Measurements from ENCODE around the gene RGS7.

Gene RGS7

DNA sequence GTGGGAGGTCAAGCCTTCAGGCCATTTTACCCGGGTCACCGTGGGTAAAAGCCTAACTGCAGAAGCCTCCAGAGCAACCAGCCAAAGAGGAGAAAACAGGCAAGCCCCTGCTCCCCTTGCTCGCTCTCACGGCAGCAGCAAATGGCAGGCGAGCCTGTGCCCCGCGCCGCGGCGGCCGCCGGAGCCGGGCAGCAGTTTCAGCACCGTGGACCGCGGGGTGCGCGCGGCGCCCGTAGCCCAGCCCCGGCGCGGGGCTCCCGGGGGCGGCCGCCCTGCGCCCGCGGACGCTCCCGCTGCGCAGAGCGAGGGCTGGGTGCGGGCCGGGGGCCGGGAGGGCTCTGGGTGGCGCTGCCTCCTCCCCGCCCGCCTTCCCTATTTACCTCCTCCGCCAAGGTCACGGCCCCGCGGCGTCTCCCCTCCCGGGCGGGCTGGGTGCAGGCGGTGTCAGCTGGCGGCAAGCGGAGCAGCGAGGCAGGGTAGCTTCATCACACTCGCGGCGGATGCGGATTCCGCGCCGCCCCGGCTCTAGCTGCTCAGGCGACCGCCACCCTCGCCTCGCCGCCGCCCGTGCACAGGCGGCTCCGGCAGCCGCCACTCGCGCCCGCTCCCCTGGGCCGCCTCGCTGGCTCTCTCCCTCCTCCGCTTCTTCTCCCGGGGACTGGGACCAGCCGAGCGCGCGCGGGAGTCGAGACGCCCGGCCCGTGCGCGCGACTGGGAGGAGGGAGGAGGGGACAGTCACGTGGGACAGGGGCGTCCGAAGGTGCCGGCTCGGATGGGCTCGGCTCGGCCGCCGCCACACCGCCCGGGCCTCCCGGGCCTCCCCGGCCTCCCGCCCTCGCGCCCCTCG is at the start of gene RGS7:
RGS7 (minus strand) TSS at position 687 of the 847 bp plus-strand sequence.
- peak; percentile 90 for DNase-seq

GRCh38 chr1:241406421-241406820 is 49.4 kb upstream of the RGS7 start:
- DNase-seq = no peak

- DNase-seq = no peak
These were observed 44.2 kb upstream of the RGS7 start for GRCh38 chr1:241401156-241401555.

DNA sequence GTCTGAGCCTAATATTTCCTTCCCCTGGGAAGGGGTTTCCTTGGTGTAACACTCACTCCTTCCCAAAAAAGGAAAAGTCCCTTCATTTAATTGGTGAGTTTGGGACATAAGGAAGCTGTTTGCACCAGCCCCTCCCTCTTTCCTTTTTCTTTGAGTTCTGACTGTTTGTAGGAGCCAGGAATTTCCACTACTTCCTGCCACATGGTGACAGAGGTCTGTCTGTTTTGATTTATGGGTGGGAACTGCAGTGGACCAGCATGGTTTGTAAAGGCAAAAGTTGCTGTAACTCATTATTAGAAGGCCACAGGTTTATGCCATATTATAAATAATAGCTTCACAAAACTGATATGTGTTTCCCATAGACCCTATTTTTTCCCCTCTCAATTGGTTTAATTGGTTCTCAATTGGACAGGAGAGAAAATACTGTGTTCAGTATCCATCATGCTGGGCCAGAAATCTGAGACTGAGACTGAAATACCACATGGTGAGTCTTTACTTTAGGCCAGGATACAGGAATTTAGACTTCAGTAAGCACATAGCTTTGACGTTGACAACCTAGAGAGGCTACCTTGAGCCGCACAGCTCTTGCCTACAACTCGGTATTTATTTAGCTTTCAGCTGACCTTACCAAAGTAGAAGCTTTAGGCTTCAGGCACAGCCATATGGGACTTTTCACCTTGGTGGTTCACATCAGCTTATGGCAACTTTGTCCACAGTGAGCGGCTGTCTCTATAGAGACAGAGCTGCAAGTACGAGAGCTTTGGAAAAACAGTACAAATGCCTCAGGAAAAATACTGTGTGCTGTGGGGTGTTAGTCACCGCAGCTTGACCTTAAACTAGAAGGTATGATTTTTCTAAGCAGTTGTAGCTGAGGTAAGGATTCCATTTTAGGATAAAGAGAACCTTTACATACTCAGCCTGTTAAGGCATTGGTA is 40.0 kb upstream of the RGS7 start:
- peak; percentile 22 for DNase-seq

- DNase-seq = peak; percentile 77
These were observed 35.1 kb upstream of the RGS7 start for GRCh38 chr1:241391926-241392710.

GRCh38 chr1:241390526-241390925 is 33.5 kb upstream of the RGS7 start:
- peak; percentile 54 for DNase-seq

GRCh38 chr1:241389400-241389799 is 32.4 kb upstream of the RGS7 start:
- no peak for DNase-seq

DNA sequence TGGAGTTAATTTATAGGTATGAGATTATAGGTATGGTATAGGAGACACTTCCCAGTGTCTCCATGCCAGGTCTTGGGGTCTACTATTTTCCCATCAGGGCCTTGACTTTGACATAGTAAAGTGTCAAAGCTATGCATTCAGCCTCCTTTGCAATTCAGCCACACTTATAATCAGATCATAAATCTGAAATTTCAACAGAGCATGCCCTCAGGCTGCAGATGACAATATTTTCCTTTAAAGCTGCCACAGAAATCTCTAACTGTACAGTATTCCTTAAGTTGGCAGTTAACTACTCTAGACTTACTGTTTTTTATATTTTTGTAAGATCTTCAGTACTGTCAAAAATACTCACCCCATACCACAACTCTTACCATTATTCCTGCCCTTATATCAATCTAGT is 30.2 kb upstream of the RGS7 start:
- DNase-seq = no peak

- DNase-seq = no peak
These were observed 19.7 kb upstream of the RGS7 start for GRCh38 chr1:241376701-241377100.

DNA sequence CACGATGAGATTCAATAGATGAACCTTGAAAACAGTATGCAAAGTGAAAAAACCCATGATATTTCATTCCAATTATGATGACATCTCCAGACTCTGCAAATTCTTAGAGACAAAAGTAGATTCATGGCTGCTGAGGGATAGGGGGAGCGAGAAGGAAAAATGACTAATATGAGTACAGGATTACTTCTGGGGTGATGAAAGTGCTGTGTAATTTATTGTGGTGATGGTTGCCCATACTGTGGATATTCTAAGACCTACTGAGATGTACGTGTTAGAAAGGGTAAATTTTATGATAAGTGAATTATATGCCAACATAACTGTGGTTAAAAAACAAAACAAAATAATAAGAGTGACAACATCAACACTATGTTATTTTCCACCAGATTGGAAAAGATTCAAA is 18.9 kb upstream of the RGS7 start:
- DNase-seq = no peak

DNA sequence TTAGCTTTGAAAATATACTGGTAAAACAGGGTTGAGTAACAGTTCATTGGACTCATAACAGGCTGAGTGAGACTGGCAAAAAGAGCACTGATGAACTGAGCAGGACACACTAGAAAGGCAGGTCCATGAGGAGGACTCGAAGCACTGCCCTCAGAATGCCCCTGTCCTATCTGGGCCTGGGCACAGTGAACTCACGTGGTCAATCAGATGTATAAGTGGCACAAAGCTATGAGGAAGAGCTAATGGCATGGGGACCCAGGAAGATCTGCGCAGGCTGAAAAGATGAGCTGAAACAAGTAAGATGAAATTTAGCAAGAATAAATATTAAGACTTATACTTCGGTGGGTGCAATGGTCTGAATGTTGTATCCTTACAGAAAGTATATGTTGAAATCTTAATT is 9.2 kb upstream of the RGS7 start:
- DNase-seq = no peak

- no peak for DNase-seq
These were observed 5.3 kb upstream of the RGS7 start for GRCh38 chr1:241362350-241362749.

- DNase-seq = no peak
These were observed 648 bp upstream of the RGS7 start for GRCh38 chr1:241357366-241358340.

DNA sequence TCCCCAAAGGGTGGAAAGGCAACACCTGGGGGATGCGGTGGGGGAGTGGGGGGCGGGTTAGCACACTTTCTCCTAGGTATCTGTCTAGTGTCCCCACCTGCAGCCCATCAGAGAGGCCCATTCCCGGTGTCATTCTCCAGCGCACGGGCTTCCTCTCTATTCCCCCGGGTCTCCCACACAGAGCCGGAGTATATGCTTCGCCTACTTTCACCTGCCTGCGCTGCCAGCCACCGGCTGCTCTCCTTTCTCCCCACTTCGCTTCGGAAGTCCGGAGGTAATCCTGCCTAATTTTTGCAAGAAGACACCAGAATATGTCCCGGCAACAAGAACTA is 852 bp downstream of the RGS7 start:
- peak; percentile 50 for DNase-seq

- peak; percentile 17 for DNase-seq
These were observed 1.5 kb downstream of the RGS7 start for GRCh38 chr1:241355311-241356010.

GRCh38 chr1:241352401-241352800 is 4.6 kb downstream of the RGS7 start:
- no peak for DNase-seq

- no peak for DNase-seq
These were observed 5.2 kb downstream of the RGS7 start for GRCh38 chr1:241351841-241352240.

GRCh38 chr1:241343956-241344355 is 13.0 kb downstream of the RGS7 start:
- DNase-seq = no peak

DNA sequence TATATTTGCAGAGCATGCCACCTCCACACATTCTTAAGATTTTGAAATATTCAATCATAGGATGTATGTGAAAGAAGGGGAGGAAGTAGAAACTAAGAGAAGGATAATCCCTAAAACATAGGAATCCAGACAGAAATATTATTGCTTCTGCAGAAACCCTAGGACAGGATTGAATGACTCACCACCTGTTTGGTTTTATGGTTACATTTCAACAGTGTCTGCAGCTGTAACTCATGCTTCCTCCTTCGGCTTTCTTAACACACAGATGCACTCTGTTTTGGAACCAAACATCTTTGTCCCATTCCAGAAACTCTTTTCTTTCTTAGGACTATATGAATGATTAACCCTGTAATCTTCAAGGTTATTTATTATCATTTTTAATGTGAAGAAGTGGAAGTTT is 20.7 kb downstream of the RGS7 start:
- no peak for DNase-seq

- peak; percentile 63 for DNase-seq
These were observed 24.0 kb downstream of the RGS7 start for GRCh38 chr1:241332987-241333386.

DNA sequence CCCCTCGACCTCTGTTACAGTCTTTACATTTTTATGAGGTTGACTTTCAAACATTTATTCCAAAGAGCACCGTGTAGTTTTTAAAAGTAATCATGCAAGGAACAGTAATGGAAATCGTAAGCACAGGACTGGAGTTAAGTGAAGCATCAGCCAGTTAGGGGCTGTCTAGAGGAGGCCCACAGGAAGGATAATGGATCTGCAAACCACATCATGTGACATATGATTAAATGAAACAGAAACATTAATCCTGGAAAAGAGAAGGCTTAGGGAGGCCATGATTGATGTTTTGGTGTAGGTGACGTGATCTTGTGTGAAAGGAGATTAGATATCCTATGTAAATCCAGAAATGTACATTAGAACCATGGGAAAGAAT is 25.0 kb downstream of the RGS7 start:
- DNase-seq = no peak
